A673 (cell line): Measurements from ENCODE around the gene APBB1IP. TPM values are rescaled to one million over a fixed set of nuclear protein-coding genes. Genes with fewer than 3 reads are reported as not detected.

ENCODE experiments used
- BruUV-seq: library from RNA; stranded (reverse); fragments of 400-500 nt; replicated peaks from 2 replicates; lab custom pipeline; 2021; lab: Mats Ljungman, UMichigan
- CTCF ChIA-PET: fragments of 300-600 bp; sonication (Branson Sonifier 250); formaldehyde crosslinking; loops from one replicate; lab custom pipeline; 2022; ENCODE audit warnings: antibody characterized with exemption; lab: Charles Lee
- POLR2A ChIA-PET: fragments of 300-600 bp; sonication (Branson Sonifier 250); formaldehyde crosslinking; loops from one replicate; lab custom pipeline; 2022; ENCODE audit warnings: antibody characterized with exemption; ENCODE audit not compliant: low non-redundant PET; lab: Charles Lee
- DNase-seq: peaks from one replicate; pipeline ENCODE4 v3.0.0-alpha.2; 2015; ENCODE audit warnings: low spot score
- H3K27ac ChIP-seq: fragments of 200-600 bp; sonication (generic); 2 replicates; pipeline ENCODE4 v1.5.1; 2016; ENCODE audit warnings: mixed run types, low read depth, mild to moderate bottlenecking, mixed read lengths, antibody characterized with exemption, low read length; ENCODE audit not compliant: poor library complexity, severe bottlenecking
- H3K27me3 ChIP-seq: fragments of 200-600 bp; sonication (generic); replicated peaks from 2 replicates; pipeline ENCODE4 v1.6.1; 2017; ENCODE audit warnings: mixed run types, low read depth, mild to moderate bottlenecking, mixed read lengths, antibody characterized with exemption, low read length; ENCODE audit not compliant: insufficient read depth, poor library complexity
- H3K36me3 ChIP-seq: fragments of 200-600 bp; sonication (generic); 2 replicates; pipeline ENCODE4 v1.6.1; 2016; ENCODE audit warnings: mixed run types, mild to moderate bottlenecking, mixed read lengths, antibody characterized with exemption, low read length; ENCODE audit not compliant: insufficient read depth, poor library complexity, severe bottlenecking
- H3K4me1 ChIP-seq: fragments of 200-600 bp; sonication (generic); 2 replicates; pipeline ENCODE4 v1.6.1; 2017; ENCODE audit warnings: mixed run types, mild to moderate bottlenecking, mixed read lengths, antibody characterized with exemption, low read length; ENCODE audit not compliant: insufficient read depth, poor library complexity, severe bottlenecking
- H3K4me3 ChIP-seq: fragments of 200-600 bp; sonication (generic); 2 replicates; pipeline ENCODE4 v1.5.1; 2016; ENCODE audit warnings: low read depth, mixed run types, mild to moderate bottlenecking, mixed read lengths, low read length; ENCODE audit not compliant: poor library complexity, severe bottlenecking
- H3K9me3 ChIP-seq: fragments of 200-600 bp; sonication (generic); 2 replicates; pipeline ENCODE4 v1.6.1; 2016; ENCODE audit warnings: mixed run types, low read depth, mild to moderate bottlenecking, mixed read lengths, antibody characterized with exemption, low read length; ENCODE audit not compliant: poor library complexity, severe bottlenecking
- EZH2 ChIP-seq: fragments of 200-600 bp; sonication (generic); IDR thresholded peaks from 2 replicates; pipeline ENCODE4 v1.6.1; 2017; ENCODE audit warnings: borderline replicate concordance, low read depth, mild to moderate bottlenecking, mixed read lengths, antibody characterized with exemption, low read length; ENCODE audit not compliant: poor library complexity, severe bottlenecking
- intact Hi-C: fragments of 100-400 bp; cut with micrococcal nuclease; formaldehyde crosslinking; loops from one replicate; pipeline ENCODE4 v1.10.0; 2022; ENCODE audit not compliant: unreplicated experiment
- total RNA-seq: library from RNA; stranded (reverse); gene quantifications from 2 replicates; pipeline ENCODE4 v1.2.3, GENCODE V29; 2021
- TF ChIP-seq, protein P1 (sequence below): fragments of 300-800, 200-600 bp; sonication (generic); conservative IDR thresholded peaks from 2 replicates; pipeline ENCODE4 v1.5.1; 2017; ENCODE audit warnings: low read depth, mild to moderate bottlenecking, antibody characterized with exemption, low read length, moderate library complexity, mixed read lengths

Gene APBB1IP
- total RNA-seq, 1 experiment from 2014 or later = not detected

DNA sequence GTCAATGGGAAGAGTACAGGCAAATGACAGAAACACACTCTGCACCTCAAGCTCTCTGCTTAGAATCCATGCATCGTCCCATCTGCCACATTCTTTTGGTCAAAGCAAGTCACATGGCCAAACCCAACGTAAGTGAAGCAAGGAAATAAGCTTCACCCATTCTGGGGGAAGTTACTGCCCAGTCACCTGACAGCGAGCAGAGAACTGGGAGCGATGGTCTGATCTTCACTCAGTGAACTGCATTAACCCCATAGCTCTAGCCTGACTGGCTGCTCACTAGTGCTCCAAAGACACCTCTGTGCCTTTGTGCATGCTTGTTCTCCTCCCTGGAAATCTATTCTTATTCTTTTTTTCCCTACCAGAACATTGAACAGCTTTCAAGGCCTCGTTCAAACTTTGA lies 89.9 kb downstream of the APBB1IP start:
- intact Hi-C loops = no loop called here
- TF ChIP-seq, protein P1, sequence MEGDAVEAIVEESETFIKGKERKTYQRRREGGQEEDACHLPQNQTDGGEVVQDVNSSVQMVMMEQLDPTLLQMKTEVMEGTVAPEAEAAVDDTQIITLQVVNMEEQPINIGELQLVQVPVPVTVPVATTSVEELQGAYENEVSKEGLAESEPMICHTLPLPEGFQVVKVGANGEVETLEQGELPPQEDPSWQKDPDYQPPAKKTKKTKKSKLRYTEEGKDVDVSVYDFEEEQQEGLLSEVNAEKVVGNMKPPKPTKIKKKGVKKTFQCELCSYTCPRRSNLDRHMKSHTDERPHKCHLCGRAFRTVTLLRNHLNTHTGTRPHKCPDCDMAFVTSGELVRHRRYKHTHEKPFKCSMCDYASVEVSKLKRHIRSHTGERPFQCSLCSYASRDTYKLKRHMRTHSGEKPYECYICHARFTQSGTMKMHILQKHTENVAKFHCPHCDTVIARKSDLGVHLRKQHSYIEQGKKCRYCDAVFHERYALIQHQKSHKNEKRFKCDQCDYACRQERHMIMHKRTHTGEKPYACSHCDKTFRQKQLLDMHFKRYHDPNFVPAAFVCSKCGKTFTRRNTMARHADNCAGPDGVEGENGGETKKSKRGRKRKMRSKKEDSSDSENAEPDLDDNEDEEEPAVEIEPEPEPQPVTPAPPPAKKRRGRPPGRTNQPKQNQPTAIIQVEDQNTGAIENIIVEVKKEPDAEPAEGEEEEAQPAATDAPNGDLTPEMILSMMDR = no peak
- TF ChIP-seq EZH2 = no peak
- ChIA-PET POLR2A (no interaction called here), CTCF (no interaction called here)
- Histone ChIP-seq H3K36me3 (no peaks in the 10 kb centered on the region), H3K4me3 (no peak overlapping the region), H3K27ac (no peak overlapping the region), H3K27me3 (no peaks in the 10 kb centered on the region), H3K4me1 (no peaks in the 10 kb centered on the region), H3K9me3 (no peaks in the 10 kb centered on the region)
- DNase-seq = no peak
- no TSS peak for BruUV-seq

DNA sequence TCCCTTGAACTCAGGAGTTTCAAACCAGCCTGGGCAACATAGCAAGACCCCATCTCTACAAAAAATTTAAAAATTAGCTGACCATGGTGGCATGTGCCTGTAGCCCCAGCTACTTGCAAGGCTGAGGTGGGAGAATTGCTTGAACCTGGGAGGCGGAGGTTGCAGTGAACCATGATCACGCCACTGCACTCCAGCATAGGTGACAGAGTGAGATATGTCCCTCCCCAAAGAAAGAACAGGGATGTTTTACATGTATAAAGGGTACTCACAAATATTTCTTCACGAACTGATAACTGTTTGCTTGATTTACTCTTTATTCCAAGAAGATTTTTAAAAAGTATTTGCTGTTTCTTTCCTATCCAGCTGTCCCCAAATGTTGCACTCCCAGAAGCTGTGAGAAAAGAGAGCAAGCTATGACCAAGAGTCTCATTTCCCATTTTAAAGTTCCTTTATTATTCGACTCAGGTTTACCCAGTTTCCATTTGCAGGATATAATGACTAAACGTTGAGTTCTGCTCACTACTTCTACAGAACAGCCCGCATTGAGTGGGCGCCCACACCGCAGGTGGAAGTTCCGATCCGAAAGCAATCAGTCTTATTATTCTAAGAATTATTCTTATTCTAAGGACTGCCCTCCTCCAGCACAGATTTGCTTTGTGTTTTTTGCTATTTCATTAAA lies 90.7 kb downstream of the APBB1IP start:
- no peaks in the 10 kb centered on the region for H3K36me3 ChIP-seq
- H3K27me3 ChIP-seq = no peaks in the 10 kb centered on the region
- no peak overlapping the region for H3K27ac ChIP-seq
- DNase-seq = no peak
- ChIA-PET CTCF (no interaction called here), POLR2A (no interaction called here)
- intact Hi-C loops = no loop called here
- H3K4me1 ChIP-seq = no peaks in the 10 kb centered on the region
- no peaks in the 10 kb centered on the region for H3K9me3 ChIP-seq
- TF ChIP-seq, protein P1 = no peak
- no peak for TF ChIP-seq EZH2
- no TSS peak for BruUV-seq
- H3K4me3 ChIP-seq = no peak overlapping the region

DNA sequence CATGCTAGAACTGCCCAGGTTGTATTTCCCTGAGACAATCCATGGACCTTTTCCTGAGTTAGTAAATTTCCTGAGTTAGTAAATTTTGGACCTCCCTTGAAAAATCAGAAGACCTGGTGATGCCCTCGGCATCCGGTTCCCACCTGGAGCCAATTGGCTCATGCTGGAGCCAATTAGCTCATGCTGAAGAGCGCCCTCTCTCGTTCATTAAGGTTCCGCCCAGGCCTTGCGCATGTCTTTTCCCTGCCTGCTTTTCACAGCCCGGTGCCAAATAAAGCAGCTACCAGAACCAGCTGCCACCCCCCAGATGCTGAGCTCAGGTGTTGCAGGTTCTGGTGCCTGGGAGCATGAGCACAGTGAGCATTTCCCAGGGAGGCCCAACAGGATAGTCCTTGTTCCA lies 96.2 kb downstream of the APBB1IP start:
- DNase-seq = no peak
- intact Hi-C loops = no loop called here
- BruUV-seq = no TSS peak
- ChIA-PET POLR2A (no interaction called here), CTCF (no interaction called here)
- H3K4me3 ChIP-seq = no peak overlapping the region
- TF ChIP-seq, protein P1 = peak; percentile 41
- TF ChIP-seq EZH2 = no peak
- no peak overlapping the region for H3K27ac ChIP-seq
- H3K9me3 ChIP-seq = no peaks in the 10 kb centered on the region
- H3K4me1 ChIP-seq = no peaks in the 10 kb centered on the region
- no peaks in the 10 kb centered on the region for H3K27me3 ChIP-seq
- H3K36me3 ChIP-seq = no peaks in the 10 kb centered on the region
